Measurements from ENCODE around the gene BICD2. TPM values are rescaled to one million over a fixed set of nuclear protein-coding genes. Genes with fewer than 3 reads are reported as not detected.
A peak's percentile ranks its signal among the peaks of the same experiment; 100 is the strongest.

BICD2 gene
- total RNA-seq, 4 donors from 2014 or later, result 36.2 to 46.7 (median 41.6) TPM

- H3K4me1 ChIP-seq, result peaks cover 0 to 80% (median 60%) of the 10 kb centered on the region in 4 donors
- H3K4me3 ChIP-seq, result no peak overlapping the region
- H3K9me3 ChIP-seq, result no peaks in the 10 kb centered on the region
- peaks cover 0 to 5% (median 0%) of the 10 kb centered on the region in 3 donors for H3K36me3 ChIP-seq
- peak overlapping the region in 2 of 4 donors; percentile 74 to 83 for H3K27ac ChIP-seq
- whole genome bisulfite sequencing, 2 donors, result 84 to 85% methylated on average over 9 to 12 of the region's 13 CpGs
- TF ChIP-seq, protein P1, sequence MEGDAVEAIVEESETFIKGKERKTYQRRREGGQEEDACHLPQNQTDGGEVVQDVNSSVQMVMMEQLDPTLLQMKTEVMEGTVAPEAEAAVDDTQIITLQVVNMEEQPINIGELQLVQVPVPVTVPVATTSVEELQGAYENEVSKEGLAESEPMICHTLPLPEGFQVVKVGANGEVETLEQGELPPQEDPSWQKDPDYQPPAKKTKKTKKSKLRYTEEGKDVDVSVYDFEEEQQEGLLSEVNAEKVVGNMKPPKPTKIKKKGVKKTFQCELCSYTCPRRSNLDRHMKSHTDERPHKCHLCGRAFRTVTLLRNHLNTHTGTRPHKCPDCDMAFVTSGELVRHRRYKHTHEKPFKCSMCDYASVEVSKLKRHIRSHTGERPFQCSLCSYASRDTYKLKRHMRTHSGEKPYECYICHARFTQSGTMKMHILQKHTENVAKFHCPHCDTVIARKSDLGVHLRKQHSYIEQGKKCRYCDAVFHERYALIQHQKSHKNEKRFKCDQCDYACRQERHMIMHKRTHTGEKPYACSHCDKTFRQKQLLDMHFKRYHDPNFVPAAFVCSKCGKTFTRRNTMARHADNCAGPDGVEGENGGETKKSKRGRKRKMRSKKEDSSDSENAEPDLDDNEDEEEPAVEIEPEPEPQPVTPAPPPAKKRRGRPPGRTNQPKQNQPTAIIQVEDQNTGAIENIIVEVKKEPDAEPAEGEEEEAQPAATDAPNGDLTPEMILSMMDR (IDR thresholded peaks at IDR 0.05), result no peak
- TF ChIP-seq EP300 (IDR thresholded peaks at IDR 0.05), result no peak
- no peak for TF ChIP-seq POLR2A (IDR thresholded peaks at IDR 0.05)
- no peak for DNase-seq (ENCODE audit: low spot score in 2 of 2)
- no peaks in the 10 kb centered on the region for H3K27me3 ChIP-seq
Observed at GRCh38 chr9:92737611-92738299, 26.9 kb downstream of the BICD2 start.

GRCh38 chr9:92737216-92737606, 27.4 kb downstream of the BICD2 start:
- Histone ChIP-seq H3K27me3 (no peaks in the 10 kb centered on the region), H3K4me3 (no peak overlapping the region), H3K36me3 (peaks cover 0 to 5% (median 0%) of the 10 kb centered on the region in 3 donors), H3K4me1 (peaks cover 0 to 76% (median 56%) of the 10 kb centered on the region in 4 donors), H3K27ac (peak overlapping the region in 2 of 4 donors; percentile 74 to 83), H3K9me3 (no peaks in the 10 kb centered on the region)
- TF ChIP-seq, protein P1 (IDR thresholded peaks at IDR 0.05), result no peak
- TF ChIP-seq EP300 (IDR thresholded peaks at IDR 0.05) (no peak), POLR2A (IDR thresholded peaks at IDR 0.05) (no peak)
- no peak for DNase-seq (ENCODE audit: low spot score in 2 of 2)
- WGBS, 2 donors, result 45 to 54% methylated on average over 6 of the region's 6 CpGs

DNA sequence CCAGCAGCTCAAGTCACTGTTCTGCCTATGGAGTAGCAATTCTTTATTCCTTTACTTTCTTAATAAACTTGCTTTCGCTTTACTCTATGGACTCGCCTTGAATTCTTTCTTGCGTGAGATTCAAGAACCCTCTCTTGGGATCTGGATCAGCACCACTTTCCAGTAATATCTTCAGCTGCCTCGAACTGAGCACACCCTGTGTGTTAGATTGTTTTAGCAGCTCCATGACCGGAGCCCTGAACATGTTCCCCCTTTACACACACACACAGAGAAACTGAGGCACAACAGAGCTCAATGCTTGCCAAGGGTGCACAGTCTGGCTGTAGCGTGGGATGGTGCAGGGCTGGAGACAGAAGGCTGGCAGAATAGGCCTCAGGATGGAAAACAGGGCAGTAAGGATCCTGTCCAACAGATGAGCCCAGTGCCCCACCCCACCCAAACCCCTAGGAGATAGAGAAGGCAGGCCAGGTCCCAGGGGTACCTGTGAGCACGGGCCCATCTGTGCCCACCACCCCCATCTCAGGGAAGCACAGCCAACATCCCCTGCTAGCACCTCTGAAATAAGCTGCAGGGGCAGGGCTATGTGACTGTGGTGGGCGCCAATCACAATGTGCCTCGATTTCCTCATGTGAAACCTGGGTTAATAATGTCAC, 27.9 kb downstream of the BICD2 start:
- Histone ChIP-seq H3K36me3 (peaks cover 0 to 5% (median 0%) of the 10 kb centered on the region in 3 donors), H3K27me3 (no peaks in the 10 kb centered on the region), H3K27ac (peak overlapping the region in 2 of 4 donors; percentile 61 to 83), H3K4me3 (no peak overlapping the region), H3K9me3 (no peaks in the 10 kb centered on the region), H3K4me1 (peaks cover 0 to 76% (median 58%) of the 10 kb centered on the region in 4 donors)
- TF ChIP-seq EP300 (IDR thresholded peaks at IDR 0.05) (no peak), POLR2A (IDR thresholded peaks at IDR 0.05) (no peak)
- TF ChIP-seq, protein P1 (IDR thresholded peaks at IDR 0.05), result no peak
- no peak for DNase-seq (ENCODE audit: low spot score in 2 of 2)
- WGBS, 2 donors, result 63 to 76% methylated on average over 9 of the region's 9 CpGs

GRCh38 chr9:92735636-92736562, 28.7 kb downstream of the BICD2 start:
- Histone ChIP-seq H3K4me3 (no peak overlapping the region), H3K9me3 (no peaks in the 10 kb centered on the region), H3K27me3 (no peaks in the 10 kb centered on the region), H3K4me1 (peaks cover 0 to 72% (median 54%) of the 10 kb centered on the region in 4 donors), H3K27ac (peak overlapping the region in 2 of 4 donors; percentile 23 to 61), H3K36me3 (peaks cover 0 to 5% (median 0%) of the 10 kb centered on the region in 3 donors)
- TF ChIP-seq POLR2A (IDR thresholded peaks at IDR 0.05), result no peak
- TF ChIP-seq, protein P1 (IDR thresholded peaks at IDR 0.05), result no peak
- no peak for TF ChIP-seq EP300 (IDR thresholded peaks at IDR 0.05)
- WGBS, 2 donors, result 68 to 69% methylated on average over 8 of the region's 9 CpGs
- no peak for DNase-seq (ENCODE audit: low spot score in 2 of 2)

Measured in tibial nerve (tissue), 4 donors.